Sigmoid colon (tissue), 4 donors: ENCODE measurements around the gene ZNF44.

Experiments used
- EP300 ChIP-seq, 4 donors: sonication (generic); formaldehyde crosslinking; IDR thresholded peaks; one replicate each; pipeline ENCODE4 v1.6.1; 2017; ENCODE audit warnings: antibody characterized with exemption in 4 of 4
- POLR2A ChIP-seq, 2 donors: fragments of 450-650 bp; IDR thresholded peaks; one replicate each; pipeline ENCODE4 v1.6.1; 2016; ENCODE audit warnings: antibody characterized with exemption in 2 of 2, mild to moderate bottlenecking in 2 of 2, moderate library complexity in 2 of 2
- TF ChIP-seq, protein P1 (sequence below), 4 experiments: fragments of 450-650 bp in 3 of 4; fragments of 200-600 bp in 1 of 4; IDR thresholded peaks; one replicate each; pipeline ENCODE4 v1.5.1; 2016 to 2019; ENCODE audit warnings: antibody characterized with exemption in 4 of 4, mild to moderate bottlenecking in 3 of 4, moderate library complexity in 2 of 4

- TF ChIP-seq, protein P1, sequence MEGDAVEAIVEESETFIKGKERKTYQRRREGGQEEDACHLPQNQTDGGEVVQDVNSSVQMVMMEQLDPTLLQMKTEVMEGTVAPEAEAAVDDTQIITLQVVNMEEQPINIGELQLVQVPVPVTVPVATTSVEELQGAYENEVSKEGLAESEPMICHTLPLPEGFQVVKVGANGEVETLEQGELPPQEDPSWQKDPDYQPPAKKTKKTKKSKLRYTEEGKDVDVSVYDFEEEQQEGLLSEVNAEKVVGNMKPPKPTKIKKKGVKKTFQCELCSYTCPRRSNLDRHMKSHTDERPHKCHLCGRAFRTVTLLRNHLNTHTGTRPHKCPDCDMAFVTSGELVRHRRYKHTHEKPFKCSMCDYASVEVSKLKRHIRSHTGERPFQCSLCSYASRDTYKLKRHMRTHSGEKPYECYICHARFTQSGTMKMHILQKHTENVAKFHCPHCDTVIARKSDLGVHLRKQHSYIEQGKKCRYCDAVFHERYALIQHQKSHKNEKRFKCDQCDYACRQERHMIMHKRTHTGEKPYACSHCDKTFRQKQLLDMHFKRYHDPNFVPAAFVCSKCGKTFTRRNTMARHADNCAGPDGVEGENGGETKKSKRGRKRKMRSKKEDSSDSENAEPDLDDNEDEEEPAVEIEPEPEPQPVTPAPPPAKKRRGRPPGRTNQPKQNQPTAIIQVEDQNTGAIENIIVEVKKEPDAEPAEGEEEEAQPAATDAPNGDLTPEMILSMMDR (IDR thresholded peaks at IDR 0.05), result no peak
- TF ChIP-seq POLR2A (IDR thresholded peaks at IDR 0.05) (no peak), EP300 (IDR thresholded peaks at IDR 0.05) (no peak)
These were observed 10.5 kb downstream of the ZNF44 start for GRCh38 chr19:12284226-12284625.
